Endothelial cell of umbilical vein (primary cell): ENCODE measurements around the gene NAV3. TPM values are rescaled to one million over a fixed set of nuclear protein-coding genes. Genes with fewer than 3 reads are reported as not detected.

Experiments used
- BruUV-seq: library from RNA; stranded (reverse); fragments of 400-500 nt; replicated peaks from 2 replicates; lab custom pipeline; 2021; lab: Mats Ljungman, UMichigan
- CTCF ChIA-PET: fragments of 300-600, 350-600 bp; sonication (Branson Sonifier 250); formaldehyde crosslinking; loops from one replicate; lab custom pipeline; 2021; ENCODE audit warnings: antibody characterized with exemption, inconsistent platforms; lab: Charles Lee
- POLR2A ChIA-PET: fragments of 300-600, 350-600 bp; sonication (Branson Sonifier 250); formaldehyde crosslinking; loops from one replicate; lab custom pipeline; 2021; ENCODE audit warnings: antibody characterized with exemption, inconsistent platforms; lab: Charles Lee
- DNase-seq: peaks from one replicate; pipeline ENCODE4 v3.0.0-alpha.2; 2011; ENCODE audit warnings: low read depth, low spot score
- FAIRE-seq: peaks from 2 replicates; lab custom pipeline; 2011; peaks lifted over from hg19 to GRCh38; lab: Jason Lieb, UNC
- H2AFZ ChIP-seq: 2 replicates; pipeline ENCODE4 v1.6.0; 2012; ENCODE audit warnings: low read depth, low read length, control low read depth, inconsistent platforms
- H3K27ac ChIP-seq: 2 replicates; pipeline ENCODE4 v1.5.1; 2011; ENCODE audit warnings: low read depth, mild to moderate bottlenecking, control low read depth, low read length, moderate library complexity; ENCODE audit not compliant: insufficient read depth
- H3K27me3 ChIP-seq, 2 experiments: 2 replicates each; pipeline versions ENCODE4 v1.6.0 to v1.6.1; 2011; ENCODE audit warnings: low read length in 2 of 2, mixed read lengths in 1 of 2; ENCODE audit not compliant: control insufficient read depth in 2 of 2, insufficient read depth in 2 of 2
- H3K36me3 ChIP-seq, 2 experiments: 2 replicates in 1 of 2; 3 replicates in 1 of 2; pipeline ENCODE4 v1.5.1; 2011; ENCODE audit warnings: low read length in 2 of 2, mild to moderate bottlenecking in 1 of 2, moderate library complexity in 1 of 2; ENCODE audit not compliant: control insufficient read depth in 2 of 2, insufficient read depth in 2 of 2; ENCODE audit errors: extremely low read depth in 1 of 2
- H3K4me1 ChIP-seq: 3 replicates; pipeline ENCODE4 v1.5.1; 2011; ENCODE audit warnings: mild to moderate bottlenecking, low read length; ENCODE audit not compliant: control insufficient read depth, insufficient read depth; ENCODE audit errors: extremely low read depth
- H3K4me2 ChIP-seq: 2 replicates; pipeline ENCODE4 v1.6.1; 2011; ENCODE audit warnings: low read length, control low read depth, mixed read lengths; ENCODE audit not compliant: insufficient read depth
- H3K4me3 ChIP-seq, 3 experiments: fragments of 200-600 bp in 1 of 3; sonication (generic), shearing (Covaris generic) in 1 of 3; replicated peaks in 1 of 3; 2 replicates each; pipeline ENCODE4 v1.5.1; 2011 to 2016; ENCODE audit warnings: control low read depth in 3 of 3, low read length in 3 of 3, mild to moderate bottlenecking in 2 of 3, inconsistent platforms in 1 of 3, low read depth in 1 of 3, moderate library complexity in 1 of 3; ENCODE audit not compliant: insufficient read depth in 1 of 3
- H3K79me2 ChIP-seq: 2 replicates; pipeline ENCODE4 v1.6.0; 2012; ENCODE audit warnings: low read length, inconsistent platforms; ENCODE audit not compliant: control insufficient read depth, insufficient read depth
- H3K9ac ChIP-seq: replicated peaks from 2 replicates; pipeline ENCODE3; 2011; ENCODE audit warnings: low read length, control low read depth; ENCODE audit not compliant: insufficient read depth; ENCODE audit errors: extremely low read depth
- H3K9me1 ChIP-seq: replicated peaks from 3 replicates; pipeline ENCODE4 v1.6.0; 2011; ENCODE audit warnings: mild to moderate bottlenecking, low read length; ENCODE audit not compliant: control insufficient read depth, insufficient read depth; ENCODE audit errors: extremely low read depth
- H3K9me3 ChIP-seq: replicated peaks from 2 replicates; pipeline ENCODE4 v1.5.1; 2012; ENCODE audit warnings: low read length, inconsistent platforms; ENCODE audit not compliant: control insufficient read depth, insufficient read depth
- H4K20me1 ChIP-seq: replicated peaks from 2 replicates; pipeline ENCODE3; 2011; ENCODE audit warnings: mild to moderate bottlenecking, low read length; ENCODE audit not compliant: control insufficient read depth, insufficient read depth; ENCODE audit errors: extremely low read depth
- FOS ChIP-seq: IDR thresholded peaks from 2 replicates; pipeline ENCODE4 v1.6.1; 2011; ENCODE audit warnings: mild to moderate bottlenecking, low read length, moderate library complexity, borderline replicate concordance; ENCODE audit not compliant: insufficient read depth
- JUN ChIP-seq: IDR thresholded peaks from 2 replicates; pipeline ENCODE4 v1.6.1; 2011; ENCODE audit warnings: borderline replicate concordance, low read depth; ENCODE audit not compliant: insufficient read length, insufficient read depth
- MYC ChIP-seq: IDR thresholded peaks from one replicate; pipeline ENCODE4 v1.6.1; 2011; ENCODE audit warnings: mild to moderate bottlenecking, low read depth, low read length
- POLR2A ChIP-seq: IDR thresholded peaks from 2 replicates; pipeline ENCODE4 v1.6.1; 2012; ENCODE audit warnings: low read depth, mild to moderate bottlenecking, control low read depth, low read length
- POLR2AphosphoS5 ChIP-seq: IDR thresholded peaks from 2 replicates; pipeline ENCODE4 v1.6.1; 2012; ENCODE audit warnings: low read depth, mild to moderate bottlenecking, control low read depth, low read length, moderate library complexity; ENCODE audit not compliant: insufficient read depth
- dilution Hi-C: fragments of 300-500 bp; cut with MboI; formaldehyde crosslinking; loops from one replicate; pipeline ENCODE4 v1.15.0; 2019; ENCODE audit warnings: low sequenced_read_pairs; ENCODE audit not compliant: extremely low pct_ligation_motif_present
- intact Hi-C: fragments of 100-400 bp; cut with micrococcal nuclease; formaldehyde crosslinking; loops from one replicate; pipeline ENCODE4 v1.10.0; 2022
- polyA plus RNA-seq, 4 experiments: library from polyadenylated mRNA; depleted of rRNA in 3 of 4; stranded (reverse) in 3 of 4; unstranded in 1 of 4; fragments of >200 nt; gene quantifications; 2 replicates each; pipeline versions ENCODE4 v1.2.1 to v1.2.3, GENCODE V29; 2011 to 2012; ENCODE audit warnings: missing spikeins in 1 of 4
- total RNA-seq: library from RNA; stranded (reverse); gene quantifications from 2 replicates; pipeline ENCODE4 v1.2.3, GENCODE V29; 2021
- TF ChIP-seq, protein P1 (sequence below): IDR thresholded peaks from 2 replicates; pipeline ENCODE4 v1.6.1; 2011; ENCODE audit not compliant: insufficient read depth, insufficient read length

The NAV3 gene
- total and polyA plus RNA-seq, 2 donors (not counting 3 experiments of a cell fraction or from before 2014, with no cell fraction given) = 6.7 to 40.1 TPM

DNA sequence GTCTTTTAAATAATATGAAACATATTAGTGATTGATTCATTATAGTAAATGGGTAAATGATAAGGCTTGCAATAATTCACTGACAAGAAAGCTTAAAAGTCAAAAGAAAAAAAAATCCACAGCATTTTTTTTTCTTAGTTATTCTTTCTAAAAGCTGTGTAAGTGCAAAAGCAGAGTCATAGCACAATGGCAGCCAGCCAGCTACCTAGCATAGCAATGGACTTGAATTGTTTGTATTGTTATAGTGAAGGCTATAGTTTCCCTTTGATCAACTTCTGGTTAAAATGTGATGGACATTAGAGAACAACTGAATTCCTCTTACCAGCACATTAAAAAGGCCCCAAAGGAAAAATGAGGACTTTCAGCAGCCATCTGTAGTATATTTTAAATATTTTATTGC lies 232.1 kb downstream of the NAV3 start:
- Histone ChIP-seq H3K9me3 (no peaks in the 10 kb centered on the region), H3K4me3 (no peak overlapping the region), H3K79me2 (peaks cover 7% of the 10 kb centered on the region), H2AFZ (no peak overlapping the region), H3K4me1 (peaks cover 6% of the 10 kb centered on the region), H4K20me1 (no peaks in the 10 kb centered on the region), H3K27me3 (no peaks in the 10 kb centered on the region), H3K4me2 (no peak overlapping the region), H3K9me1 (no peaks in the 10 kb centered on the region), H3K27ac (no peak overlapping the region), H3K36me3 (peaks cover 0 to 3% of the 10 kb centered on the region in 2 experiments), H3K9ac (no peak overlapping the region)
- peak; percentile 89 for DNase-seq
- TF ChIP-seq FOS = no peak
- no peak for TF ChIP-seq MYC
- ChIA-PET CTCF (interaction anchor here (0.9 to 1.7 kb wide), 5 partner anchors 9 to 59 kb away, joined by 3 to 6 read pairs (median 4); no protein-coding TSS in a partner anchor), POLR2A (no interaction called here)
- peak; percentile 58 for FAIRE-seq
- dilution Hi-C loops (no loop called here), intact Hi-C loops (no loop called here)
- no TSS peak for BruUV-seq

DNA sequence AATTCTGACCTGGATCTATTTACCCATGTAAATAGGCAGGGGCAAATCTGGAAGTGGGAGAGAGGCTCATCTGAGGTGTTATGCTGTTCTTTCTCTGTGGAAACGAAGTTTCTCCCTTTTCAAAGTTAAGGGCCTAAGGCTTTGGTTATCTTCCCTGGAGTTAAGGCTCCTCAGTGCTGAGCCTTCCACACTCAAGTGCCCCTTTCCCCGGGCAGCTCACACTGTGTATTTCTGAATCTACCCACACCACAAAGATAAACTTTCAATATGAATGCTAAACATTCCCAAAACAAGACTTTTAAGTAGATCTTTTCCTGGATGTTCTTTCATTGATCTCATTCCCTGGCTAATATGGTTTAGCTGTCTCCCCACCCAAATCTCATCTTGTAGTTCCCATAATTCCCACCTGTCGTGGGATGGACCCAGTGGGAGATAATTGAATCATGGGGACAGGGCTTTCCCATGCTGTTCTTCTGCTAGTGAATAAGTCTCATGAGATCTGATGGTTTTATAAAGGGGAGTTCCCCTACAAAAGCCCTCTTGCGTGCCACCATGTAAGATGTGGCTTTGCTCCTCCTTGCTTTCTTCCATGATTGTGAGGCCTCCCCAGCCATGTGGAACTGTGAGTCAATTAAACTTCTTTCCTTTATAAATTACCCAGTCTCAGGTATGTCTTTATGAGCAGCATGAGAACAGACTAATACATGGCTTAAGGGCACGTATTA lies 251.1 kb downstream of the NAV3 start:
- no peak for DNase-seq
- TF ChIP-seq MYC = no peak
- TF ChIP-seq POLR2AphosphoS5 = no peak
- TF ChIP-seq POLR2A = no peak
- TF ChIP-seq, protein P1, sequence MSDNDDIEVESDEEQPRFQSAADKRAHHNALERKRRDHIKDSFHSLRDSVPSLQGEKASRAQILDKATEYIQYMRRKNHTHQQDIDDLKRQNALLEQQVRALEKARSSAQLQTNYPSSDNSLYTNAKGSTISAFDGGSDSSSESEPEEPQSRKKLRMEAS = no peak
- no peak for TF ChIP-seq JUN
- intact Hi-C loops = no loop called here
- H3K27me3 ChIP-seq = no peaks in the 10 kb centered on the region
- H2AFZ ChIP-seq = no peak overlapping the region
- dilution Hi-C loops = no loop called here
- H3K27ac ChIP-seq = no peak overlapping the region
- H4K20me1 ChIP-seq = no peaks in the 10 kb centered on the region
- POLR2A ChIA-PET = no interaction called here
- H3K79me2 ChIP-seq = peaks cover 20% of the 10 kb centered on the region
- H3K4me2 ChIP-seq = no peak overlapping the region
- H3K4me3 ChIP-seq = no peak overlapping the region
- peaks cover 1% of the 10 kb centered on the region for H3K4me1 ChIP-seq
- no TSS peak for BruUV-seq
- no peak for FAIRE-seq
- no peaks in the 10 kb centered on the region for H3K9me3 ChIP-seq
- no peak overlapping the region for H3K9ac ChIP-seq
- no peaks in the 10 kb centered on the region for H3K36me3 ChIP-seq
- CTCF ChIA-PET = no interaction called here
- no peaks in the 10 kb centered on the region for H3K9me1 ChIP-seq
